ENCODE measurements around the gene YPEL4. TPM values are rescaled to one million over a fixed set of nuclear protein-coding genes. Genes with fewer than 3 reads are reported as not detected.

Gene YPEL4
- total and polyA plus RNA-seq, 9 donors: 0.53 to 2.1 (median 1.6) TPM

- Histone ChIP-seq H3K9me3 (replicated peaks; ENCODE audit: control insufficient read depth, low read depth, low read length) (no peaks in the 10 kb centered on the region), H3K27ac (ENCODE audit: low read length) (peak overlapping the region; percentile 74), H3K4me1 (ENCODE audit: control insufficient read depth, insufficient read depth, low read length) (peaks cover 80% of the 10 kb centered on the region), H3K36me3 (ENCODE audit: control insufficient read depth, insufficient read depth, low read length) (peaks cover 15% of the 10 kb centered on the region), H3K27me3 (ENCODE audit: control insufficient read depth, insufficient read depth, low read length) (peaks cover 39% of the 10 kb centered on the region), H3K4me3 (ENCODE audit: low read length) (no peak overlapping the region)
- peak; percentile 87 for DNase-seq
- 12% methylated on average over 7 of the region's 17 CpGs for WGBS (ENCODE audit: insufficient coverage)
Measured at GRCh38 chr11:57644748-57645688, 4.7 kb downstream of the YPEL4 start.

- no peaks in the 10 kb centered on the region for H3K9me3 ChIP-seq (replicated peaks; ENCODE audit: control insufficient read depth, low read depth, low read length)
- H3K27ac ChIP-seq (ENCODE audit: low read length): no peak overlapping the region
- peaks cover 15% of the 10 kb centered on the region for H3K36me3 ChIP-seq (ENCODE audit: control insufficient read depth, insufficient read depth, low read length)
- no peak overlapping the region for H3K4me3 ChIP-seq (ENCODE audit: low read length)
- peaks cover 80% of the 10 kb centered on the region for H3K4me1 ChIP-seq (ENCODE audit: control insufficient read depth, insufficient read depth, low read length)
- H3K27me3 ChIP-seq (ENCODE audit: control insufficient read depth, insufficient read depth, low read length): peaks cover 29% of the 10 kb centered on the region
- no peak for DNase-seq
- WGBS (ENCODE audit: insufficient coverage): 61% methylated on average over 3 of the region's 3 CpGs
Measured at GRCh38 chr11:57643802-57644201, 5.9 kb downstream of the YPEL4 start.

- 31% methylated on average over 3 of the region's 7 CpGs for WGBS (ENCODE audit: insufficient coverage)
- Histone ChIP-seq H3K27ac (ENCODE audit: low read length) (peak overlapping the region; percentile 96), H3K36me3 (ENCODE audit: control insufficient read depth, insufficient read depth, low read length) (peaks cover 15% of the 10 kb centered on the region), H3K4me3 (ENCODE audit: low read length) (no peak overlapping the region), H3K4me1 (ENCODE audit: control insufficient read depth, insufficient read depth, low read length) (peaks cover 64% of the 10 kb centered on the region), H3K27me3 (ENCODE audit: control insufficient read depth, insufficient read depth, low read length) (peaks cover 3% of the 10 kb centered on the region), H3K9me3 (replicated peaks; ENCODE audit: control insufficient read depth, low read depth, low read length) (no peaks in the 10 kb centered on the region)
- DNase-seq: peak; percentile 72
Measured at GRCh38 chr11:57641011-57641807, 8.5 kb downstream of the YPEL4 start.

- Histone ChIP-seq H3K36me3 (ENCODE audit: control insufficient read depth, insufficient read depth, low read length) (peaks cover 15% of the 10 kb centered on the region), H3K4me3 (ENCODE audit: low read length) (peak overlapping the region; percentile 95), H3K27me3 (ENCODE audit: control insufficient read depth, insufficient read depth, low read length) (no peaks in the 10 kb centered on the region), H3K27ac (ENCODE audit: low read length) (peak overlapping the region; percentile 96), H3K9me3 (replicated peaks; ENCODE audit: control insufficient read depth, low read depth, low read length) (no peaks in the 10 kb centered on the region), H3K4me1 (ENCODE audit: control insufficient read depth, insufficient read depth, low read length) (peaks cover 54% of the 10 kb centered on the region)
- WGBS (ENCODE audit: insufficient coverage): 6% methylated on average over 5 of the region's 9 CpGs
- DNase-seq: no peak
Measured at GRCh38 chr11:57640068-57640800, 9.5 kb downstream of the YPEL4 start.

- peak overlapping the region; percentile 95 for H3K4me3 ChIP-seq (ENCODE audit: low read length)
- peak overlapping the region; percentile 96 for H3K27ac ChIP-seq (ENCODE audit: low read length)
- peak; percentile 95 for DNase-seq
Measured at GRCh38 chr11:57639321-57640067, 10.2 kb downstream of the YPEL4 start.

GRCh38 chr11:57638811-57639320, 10.8 kb downstream of the YPEL4 start:
- Histone ChIP-seq H3K4me3 (ENCODE audit: low read length) (peak overlapping the region; percentile 95), H3K27ac (ENCODE audit: low read length) (peak overlapping the region; percentile 96), H3K9me3 (replicated peaks; ENCODE audit: control insufficient read depth, low read depth, low read length) (no peaks in the 10 kb centered on the region), H3K4me1 (ENCODE audit: control insufficient read depth, insufficient read depth, low read length) (peaks cover 45% of the 10 kb centered on the region), H3K27me3 (ENCODE audit: control insufficient read depth, insufficient read depth, low read length) (no peaks in the 10 kb centered on the region), H3K36me3 (ENCODE audit: control insufficient read depth, insufficient read depth, low read length) (peaks cover 15% of the 10 kb centered on the region)
- under 1% methylated on average over 12 of the region's 19 CpGs for WGBS (ENCODE audit: insufficient coverage)
- DNase-seq: peak; percentile 32

More at GRCh38 chr11:57639321-57640067, 10.2 kb downstream of the YPEL4 start:
- 3% methylated on average over 6 of the region's 15 CpGs for WGBS (ENCODE audit: insufficient coverage)
- no peaks in the 10 kb centered on the region for H3K27me3 ChIP-seq (ENCODE audit: control insufficient read depth, insufficient read depth, low read length)
- peaks cover 15% of the 10 kb centered on the region for H3K36me3 ChIP-seq (ENCODE audit: control insufficient read depth, insufficient read depth, low read length)
- no peaks in the 10 kb centered on the region for H3K9me3 ChIP-seq (replicated peaks; ENCODE audit: control insufficient read depth, low read depth, low read length)
- H3K4me1 ChIP-seq (ENCODE audit: control insufficient read depth, insufficient read depth, low read length): peaks cover 47% of the 10 kb centered on the region

GRCh38 chr11:57638005-57638781, 11.5 kb downstream of the YPEL4 start:
- H3K9me3 ChIP-seq (replicated peaks; ENCODE audit: control insufficient read depth, low read depth, low read length): no peaks in the 10 kb centered on the region
- H3K36me3 ChIP-seq (ENCODE audit: control insufficient read depth, insufficient read depth, low read length): peaks cover 11% of the 10 kb centered on the region
- WGBS (ENCODE audit: insufficient coverage): 0% methylated on average over 26 of the region's 47 CpGs
- H3K27me3 ChIP-seq (ENCODE audit: control insufficient read depth, insufficient read depth, low read length): no peaks in the 10 kb centered on the region
- H3K27ac ChIP-seq (ENCODE audit: low read length): peak overlapping the region; percentile 96
- H3K4me3 ChIP-seq (ENCODE audit: low read length): peak overlapping the region; percentile 95
- H3K4me1 ChIP-seq (ENCODE audit: control insufficient read depth, insufficient read depth, low read length): peaks cover 41% of the 10 kb centered on the region
- peak; percentile 98 for DNase-seq

GRCh38 chr11:57637626-57638004, 12.1 kb downstream of the YPEL4 start:
- peaks cover 41% of the 10 kb centered on the region for H3K4me1 ChIP-seq (ENCODE audit: control insufficient read depth, insufficient read depth, low read length)
- 3% methylated on average over 12 of the region's 18 CpGs for WGBS (ENCODE audit: insufficient coverage)
- H3K9me3 ChIP-seq (replicated peaks; ENCODE audit: control insufficient read depth, low read depth, low read length): no peaks in the 10 kb centered on the region
- DNase-seq: peak; percentile 56
- H3K27ac ChIP-seq (ENCODE audit: low read length): peak overlapping the region; percentile 96
- H3K27me3 ChIP-seq (ENCODE audit: control insufficient read depth, insufficient read depth, low read length): no peaks in the 10 kb centered on the region
- H3K4me3 ChIP-seq (ENCODE audit: low read length): peak overlapping the region; percentile 95
- peaks cover 11% of the 10 kb centered on the region for H3K36me3 ChIP-seq (ENCODE audit: control insufficient read depth, insufficient read depth, low read length)
